Natural killer cell treated with Interleukin-12 subunit alpha and Interleukin-12 subunit beta and Interleukin-15 and Interleukin-18, amount 100 ng/mL, for 72 hours (primary cell): ENCODE data around the gene SMAD6. TPM values are rescaled to one million over a fixed set of nuclear protein-coding genes. Genes with fewer than 3 reads are reported as not detected.
"Not testable (repeated sequence)": the region's sequence is repeated elsewhere in the genome, so short reads cannot be mapped to it uniquely, and the experiment has no call there.

ENCODE experiments used
- ATAC-seq, 2 donors: fragments of 150-1000 bp; cut with Tn5 transposase in 1 of 2; sonication (Bioruptor Pico), chemical (Tn5 transposase) in 1 of 2; 2 replicates each; pipeline ENCODE4 v1.10.0; 2021
- DNase-seq: peaks from one replicate; pipeline ENCODE4 v3.0.0; 2022; ENCODE audit warnings: low spot score
- H3K27ac Mint-ChIP-seq, 2 donors: 1 replicate in 1 of 2; 2 replicates in 1 of 2; pipeline ENCODE4 v1.8.0; 2022; ENCODE audit warnings: mixed read lengths in 2 of 2, mild to moderate bottlenecking in 1 of 2, moderate library complexity in 1 of 2
- H3K27me3 Mint-ChIP-seq, 2 donors: 1 replicate in 1 of 2; 2 replicates in 1 of 2; pipeline ENCODE4 v1.8.0; 2022; ENCODE audit warnings: mixed read lengths in 2 of 2
- H3K36me3 Mint-ChIP-seq: one replicate; pipeline ENCODE4 v1.8.0; 2022; ENCODE audit warnings: mixed read lengths
- H3K4me1 Mint-ChIP-seq, 2 donors: 1 replicate in 1 of 2; 2 replicates in 1 of 2; pipeline ENCODE4 v1.8.0; 2022; ENCODE audit warnings: low read depth in 2 of 2, mixed read lengths in 2 of 2, mild to moderate bottlenecking in 1 of 2
- H3K4me3 Mint-ChIP-seq: one replicate; pipeline ENCODE4 v1.8.0; 2022; ENCODE audit warnings: mixed read lengths
- H3K9me3 Mint-ChIP-seq: 2 replicates; pipeline ENCODE4 v1.8.0; 2022; ENCODE audit warnings: mixed read lengths
- total RNA-seq, 2 donors: library from RNA; stranded (reverse); gene quantifications; one replicate each; pipeline ENCODE4 v1.2.3, GENCODE V29; 2022

SMAD6 gene
- total RNA-seq, 2 donors from 2014 or later, result 0.33 to 1.1 TPM

DNA sequence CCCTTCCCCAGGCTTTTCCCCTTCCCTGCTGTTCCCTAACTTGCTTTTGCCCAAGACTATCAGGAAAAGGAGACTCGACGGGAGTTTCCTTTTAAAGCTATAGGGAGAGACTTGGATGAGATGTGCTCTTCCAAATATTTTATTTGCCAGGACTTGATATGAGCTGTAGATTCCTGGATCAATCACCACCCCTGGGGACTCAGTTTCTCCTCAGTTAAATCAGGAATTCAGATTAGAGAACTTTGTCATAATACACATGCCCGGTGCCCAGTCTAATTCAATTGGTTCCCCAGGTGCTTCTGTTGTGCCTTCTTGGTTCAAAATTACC is 46.6 kb downstream of the SMAD6 start:
- peaks cover 0 to 5% of the 10 kb centered on the region in 2 donors for H3K27me3 Mint-ChIP-seq
- peaks cover 0 to 3% of the 10 kb centered on the region in 2 donors for H3K4me1 Mint-ChIP-seq
- no peaks in the 10 kb centered on the region for H3K36me3 Mint-ChIP-seq
- H3K27ac Mint-ChIP-seq, result no peak overlapping the region
- H3K4me3 Mint-ChIP-seq, result no peak overlapping the region
- ATAC-seq (no peak), DNase-seq (no peak)
- H3K9me3 Mint-ChIP-seq, result no peaks in the 10 kb centered on the region

DNA sequence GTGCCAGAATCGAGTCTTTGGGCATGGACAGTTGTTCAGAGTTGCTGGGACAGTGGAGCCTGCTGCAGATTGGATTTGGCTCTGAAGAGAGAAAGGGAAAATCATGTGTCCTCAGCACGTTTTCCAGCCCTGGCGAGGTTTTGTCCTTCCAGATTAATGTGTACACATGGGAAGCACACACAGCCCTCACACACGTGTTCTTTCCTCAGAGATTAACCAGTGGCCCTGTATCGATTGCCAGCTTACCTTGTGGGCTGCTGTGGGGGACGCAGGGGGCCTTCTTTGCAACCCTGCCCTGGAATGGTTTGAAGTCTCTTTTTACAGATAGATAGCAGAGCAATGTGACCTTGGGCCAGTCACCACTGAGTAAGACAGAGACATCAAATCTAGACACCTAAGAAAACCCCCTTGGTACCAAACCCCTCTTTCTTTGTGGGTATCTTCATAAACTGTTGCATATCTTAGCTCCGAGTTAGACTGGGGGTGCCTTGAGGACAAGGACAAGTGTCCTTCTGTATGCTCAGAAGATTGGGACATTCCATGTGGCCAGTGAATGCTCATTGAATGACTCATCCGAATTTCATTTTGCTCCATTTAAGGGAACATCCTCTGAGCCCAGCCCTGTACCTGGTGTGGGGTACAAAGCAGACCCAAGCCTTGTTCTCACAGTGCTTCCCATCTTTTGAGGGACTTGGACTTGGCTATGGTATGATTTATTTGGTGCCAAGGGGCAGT is 48.0 kb downstream of the SMAD6 start:
- peaks cover 2% of the 10 kb centered on the region for H3K36me3 Mint-ChIP-seq
- H3K27me3 Mint-ChIP-seq, result peaks cover 0 to 7% of the 10 kb centered on the region in 2 donors
- DNase-seq, result no peak
- ATAC-seq, result no peak
- no peak overlapping the region for H3K4me3 Mint-ChIP-seq
- peaks cover 0 to 3% of the 10 kb centered on the region in 2 donors for H3K4me1 Mint-ChIP-seq
- peaks cover under 1% of the 10 kb centered on the region for H3K9me3 Mint-ChIP-seq
- no peak overlapping the region for H3K27ac Mint-ChIP-seq

DNA sequence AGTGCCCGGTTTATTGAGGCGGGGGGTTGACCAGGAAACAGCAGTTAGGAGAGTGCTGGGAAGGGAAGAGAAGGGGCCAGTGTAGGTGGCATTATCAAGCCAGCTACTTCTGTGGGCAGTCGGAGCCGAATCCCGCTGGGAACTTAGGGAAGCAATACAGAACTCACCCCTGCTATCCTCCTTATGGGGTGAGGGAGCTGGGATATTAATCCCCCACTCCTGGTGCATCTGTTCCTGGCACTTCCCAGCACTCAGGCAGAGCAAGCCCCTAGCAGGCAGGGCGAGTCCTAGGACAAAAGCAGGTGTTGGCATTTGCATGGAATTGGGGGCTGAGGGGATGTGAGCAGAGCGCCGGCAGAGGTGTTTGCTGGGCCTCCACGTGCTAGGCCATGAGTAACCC is 48.6 kb downstream of the SMAD6 start:
- DNase-seq (no peak), ATAC-seq (no peak)
- Mint-ChIP-seq H3K9me3 (peaks cover 5% of the 10 kb centered on the region), H3K27me3 (peaks cover 0 to 8% of the 10 kb centered on the region in 2 donors), H3K4me1 (no peaks in the 10 kb centered on the region), H3K27ac (no peak overlapping the region), H3K36me3 (peaks cover 6% of the 10 kb centered on the region), H3K4me3 (no peak overlapping the region)

DNA sequence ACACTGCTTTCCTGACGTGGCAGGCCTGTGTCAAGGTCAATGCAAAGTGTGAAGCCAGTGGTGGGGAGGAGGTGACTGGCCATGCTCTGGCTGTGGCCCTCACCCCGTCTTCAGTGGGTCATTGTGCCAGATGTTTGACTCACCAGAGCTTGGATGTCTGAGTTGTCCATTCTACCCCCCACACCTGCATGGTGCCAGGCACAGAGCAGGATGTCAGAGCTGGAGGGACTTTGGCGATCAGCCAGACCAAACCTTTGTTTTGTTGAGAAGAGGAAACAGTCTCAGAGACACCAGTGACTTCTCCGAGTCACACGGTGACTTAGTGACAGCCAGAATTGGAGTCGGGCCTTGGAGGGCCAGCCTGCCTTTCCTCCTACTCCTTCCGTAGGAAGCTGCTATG is 49.5 kb downstream of the SMAD6 start:
- Mint-ChIP-seq H3K27me3 (peaks cover 0 to 8% of the 10 kb centered on the region in 2 donors), H3K4me3 (no peak overlapping the region), H3K4me1 (no peaks in the 10 kb centered on the region), H3K27ac (no peak overlapping the region), H3K36me3 (peaks cover 6% of the 10 kb centered on the region), H3K9me3 (peaks cover 5% of the 10 kb centered on the region)
- no peak for DNase-seq
- ATAC-seq, result peak in 1 of 2 donors; percentile 24

- Mint-ChIP-seq H3K27ac (no peak overlapping the region), H3K27me3 (peaks cover 0 to 8% of the 10 kb centered on the region in 2 donors), H3K36me3 (peaks cover 6% of the 10 kb centered on the region), H3K9me3 (peaks cover 5% of the 10 kb centered on the region), H3K4me1 (no peaks in the 10 kb centered on the region), H3K4me3 (no peak overlapping the region)
- ATAC-seq (no peak), DNase-seq (no peak)
These were observed 50.0 kb downstream of the SMAD6 start for GRCh38 chr15:66752078-66752477.

GRCh38 chr15:66753687-66754377 is 51.8 kb downstream of the SMAD6 start:
- Mint-ChIP-seq H3K36me3 (peaks cover 6% of the 10 kb centered on the region), H3K27ac (no peak overlapping the region), H3K9me3 (peaks cover 5% of the 10 kb centered on the region), H3K4me1 (no peaks in the 10 kb centered on the region), H3K4me3 (no peak overlapping the region), H3K27me3 (peaks cover 1 to 8% of the 10 kb centered on the region in 2 donors)
- no peak for DNase-seq
- no peak for ATAC-seq

DNA sequence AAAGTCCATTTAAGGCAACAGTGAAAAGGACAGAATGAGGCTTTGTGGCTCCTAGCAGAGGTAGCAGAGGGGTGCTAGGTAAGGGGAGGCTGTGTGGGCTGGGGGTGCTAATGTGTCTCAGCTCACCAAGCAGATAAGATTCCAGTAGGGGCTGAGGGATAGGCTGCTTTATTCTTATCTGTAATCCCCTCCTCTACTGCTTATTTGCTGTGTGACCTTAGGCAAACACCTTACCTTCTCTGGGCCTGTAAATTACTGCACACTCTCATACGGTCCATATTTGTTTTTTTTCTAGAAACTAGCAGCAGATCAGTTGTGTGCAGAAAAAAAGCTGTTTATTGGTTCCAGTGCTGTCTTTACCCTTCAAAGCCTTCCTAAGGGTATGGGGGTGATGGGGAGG is 52.8 kb downstream of the SMAD6 start:
- ATAC-seq, result no peak
- Mint-ChIP-seq H3K27me3 (peaks cover 10 to 11% of the 10 kb centered on the region in 2 donors), H3K4me1 (no peaks in the 10 kb centered on the region), H3K36me3 (peaks cover 6% of the 10 kb centered on the region), H3K27ac (no peak overlapping the region), H3K4me3 (no peak overlapping the region), H3K9me3 (peaks cover 5% of the 10 kb centered on the region)
- no peak for DNase-seq

- Mint-ChIP-seq H3K36me3 (peaks cover 6% of the 10 kb centered on the region), H3K4me3 (no peak overlapping the region), H3K9me3 (peaks cover 5% of the 10 kb centered on the region), H3K4me1 (no peaks in the 10 kb centered on the region), H3K27ac (no peak overlapping the region), H3K27me3 (peaks cover 16 to 17% of the 10 kb centered on the region in 2 donors)
- DNase-seq, result no peak
- no peak for ATAC-seq
These were observed 53.4 kb downstream of the SMAD6 start for GRCh38 chr15:66755298-66756068.

- DNase-seq (no peak), ATAC-seq (no peak)
- peaks cover 6% of the 10 kb centered on the region for H3K36me3 Mint-ChIP-seq
- H3K27ac Mint-ChIP-seq, result no peak overlapping the region
- peaks cover 16 to 18% of the 10 kb centered on the region in 2 donors for H3K27me3 Mint-ChIP-seq
- H3K9me3 Mint-ChIP-seq, result peaks cover 5% of the 10 kb centered on the region
- no peaks in the 10 kb centered on the region for H3K4me1 Mint-ChIP-seq
- no peak overlapping the region for H3K4me3 Mint-ChIP-seq
These were observed 54.3 kb downstream of the SMAD6 start for GRCh38 chr15:66756295-66756694.

GRCh38 chr15:66757030-66757429 is 55.0 kb downstream of the SMAD6 start:
- no peak overlapping the region for H3K4me3 Mint-ChIP-seq
- ATAC-seq (no peak), DNase-seq (no peak)
- no peaks in the 10 kb centered on the region for H3K4me1 Mint-ChIP-seq
- H3K36me3 Mint-ChIP-seq, result peaks cover 6% of the 10 kb centered on the region
- peaks cover 5% of the 10 kb centered on the region for H3K9me3 Mint-ChIP-seq
- no peak overlapping the region for H3K27ac Mint-ChIP-seq
- peaks cover 22 to 25% of the 10 kb centered on the region in 2 donors for H3K27me3 Mint-ChIP-seq

DNA sequence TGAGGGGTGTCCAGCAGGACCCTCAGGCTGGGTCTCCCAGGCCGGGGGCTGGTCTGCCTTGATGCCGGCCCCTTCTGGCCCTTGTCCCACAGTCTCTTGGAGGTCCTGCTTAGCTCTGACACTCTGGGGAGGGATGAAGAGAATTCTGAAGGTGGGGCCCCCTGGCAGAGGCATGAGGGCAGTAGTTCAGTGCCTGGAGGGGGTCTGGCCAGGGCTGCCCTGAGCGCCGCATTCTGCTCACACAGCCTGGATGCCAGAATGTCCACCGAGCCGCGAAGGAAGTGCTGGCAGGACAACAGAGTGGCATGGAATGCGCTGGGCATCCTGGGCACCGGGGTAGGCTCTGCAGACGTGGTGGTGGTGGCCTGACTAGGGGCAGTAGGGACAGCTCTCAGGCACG is 55.5 kb downstream of the SMAD6 start:
- Mint-ChIP-seq H3K4me3 (no peak overlapping the region), H3K4me1 (no peaks in the 10 kb centered on the region), H3K36me3 (peaks cover 6% of the 10 kb centered on the region), H3K27ac (no peak overlapping the region), H3K9me3 (peaks cover 5% of the 10 kb centered on the region), H3K27me3 (peaks cover 23 to 30% of the 10 kb centered on the region in 2 donors)
- ATAC-seq (peak in 1 of 2 donors; percentile 20), DNase-seq (no peak)

DNA sequence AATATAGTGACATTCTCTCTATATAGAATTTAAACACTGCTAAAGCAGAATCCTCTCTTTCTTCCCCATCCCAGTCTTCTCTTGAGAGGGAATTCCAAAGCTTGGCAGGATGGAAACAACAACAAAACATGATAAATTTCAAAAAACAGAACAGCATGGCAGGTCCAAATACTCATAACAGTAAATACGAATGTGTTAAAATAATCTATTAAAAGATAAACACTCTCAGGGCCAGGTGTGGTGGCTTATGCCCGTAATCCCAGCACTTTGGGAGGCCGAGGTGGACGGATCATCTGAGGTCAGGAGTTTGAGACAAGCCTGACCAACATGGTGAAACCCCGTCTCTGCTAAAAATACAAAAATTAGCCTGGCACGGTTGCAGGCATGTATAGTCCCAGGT is 56.2 kb downstream of the SMAD6 start:
- not testable (repeated sequence) for H3K27ac Mint-ChIP-seq, H3K36me3 Mint-ChIP-seq, DNase-seq, H3K9me3 Mint-ChIP-seq, ATAC-seq, H3K4me3 Mint-ChIP-seq, H3K4me1 Mint-ChIP-seq
- peaks cover 28 to 35% of the 10 kb centered on the region in 2 donors for H3K27me3 Mint-ChIP-seq

- H3K27me3 Mint-ChIP-seq, result peaks cover 31 to 39% of the 10 kb centered on the region in 2 donors
These were observed 56.8 kb downstream of the SMAD6 start for GRCh38 chr15:66758844-66759243.

More at GRCh38 chr15:66758844-66759243, 56.8 kb downstream of the SMAD6 start:
- Mint-ChIP-seq H3K27ac (no peak overlapping the region), H3K9me3 (peaks cover 5% of the 10 kb centered on the region), H3K4me3 (no peak overlapping the region), H3K36me3 (peaks cover 6% of the 10 kb centered on the region), H3K4me1 (no peaks in the 10 kb centered on the region)
- no peak for ATAC-seq
- DNase-seq, result no peak
